ENCODE measurements around the gene ROBO1. TPM values are rescaled to one million over a fixed set of nuclear protein-coding genes. Genes with fewer than 3 reads are reported as not detected.

Gene ROBO1
- total RNA-seq, 2 experiments from 2014 or later = 3.0 to 3.1 TPM

GRCh38 chr3:79040091-79040490 is 727.7 kb downstream of the ROBO1 start:
- H3K27me3 Mint-ChIP-seq (ENCODE audit: low read depth) = no peaks in the 10 kb centered on the region
- ChIA-PET CTCF (no interaction called here), POLR2A (no interaction called here)
- no peak overlapping the region for H3K27ac Mint-ChIP-seq
- H3K36me3 Mint-ChIP-seq (ENCODE audit: low read depth) = no peaks in the 10 kb centered on the region
- no peaks in the 10 kb centered on the region for H3K9me3 Mint-ChIP-seq (ENCODE audit: insufficient read depth)
- DNase-seq = no peak
- H3K4me3 Mint-ChIP-seq = no peak overlapping the region
- ATAC-seq = no peak
- H3K4me1 Mint-ChIP-seq (ENCODE audit: low read depth) = no peaks in the 10 kb centered on the region

DNA sequence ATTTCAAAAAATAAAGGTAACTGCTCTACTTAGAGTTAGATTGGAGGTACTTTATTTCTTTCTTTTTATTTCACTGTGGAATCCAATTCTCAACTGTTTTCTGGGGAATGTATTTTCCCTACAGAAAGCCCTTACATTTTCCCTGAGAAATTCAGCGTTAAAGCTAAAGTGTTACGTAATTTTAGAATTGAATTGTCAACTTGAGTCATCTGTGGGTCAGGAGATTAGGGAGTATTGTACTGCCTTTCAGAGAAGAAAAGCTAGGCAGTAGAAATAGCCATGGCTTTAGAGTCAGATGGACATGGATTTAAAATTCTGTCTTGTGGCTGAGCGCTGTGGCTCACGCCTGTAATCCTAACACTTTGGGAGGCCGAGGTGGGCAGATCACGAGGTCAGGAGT is 728.6 kb downstream of the ROBO1 start:
- Mint-ChIP-seq H3K9me3 (ENCODE audit: insufficient read depth) (no peaks in the 10 kb centered on the region), H3K36me3 (ENCODE audit: low read depth) (no peaks in the 10 kb centered on the region), H3K4me3 (no peak overlapping the region), H3K27me3 (ENCODE audit: low read depth) (no peaks in the 10 kb centered on the region), H3K27ac (no peak overlapping the region), H3K4me1 (ENCODE audit: low read depth) (no peaks in the 10 kb centered on the region)
- CTCF ChIA-PET = no interaction called here
- POLR2A ChIA-PET = no interaction called here
- DNase-seq = no peak
- no peak for ATAC-seq

GRCh38 chr3:79038636-79039035 is 729.2 kb downstream of the ROBO1 start:
- H3K9me3 Mint-ChIP-seq (ENCODE audit: insufficient read depth) = no peaks in the 10 kb centered on the region
- no peak overlapping the region for H3K4me3 Mint-ChIP-seq
- ChIA-PET POLR2A (no interaction called here), CTCF (no interaction called here)
- H3K4me1 Mint-ChIP-seq (ENCODE audit: low read depth) = no peaks in the 10 kb centered on the region
- no peaks in the 10 kb centered on the region for H3K36me3 Mint-ChIP-seq (ENCODE audit: low read depth)
- ATAC-seq (no peak), DNase-seq (no peak)
- no peaks in the 10 kb centered on the region for H3K27me3 Mint-ChIP-seq (ENCODE audit: low read depth)
- H3K27ac Mint-ChIP-seq = no peak overlapping the region

GRCh38 chr3:79038057-79038456 is 729.7 kb downstream of the ROBO1 start:
- no peak for ATAC-seq
- H3K27ac Mint-ChIP-seq = no peak overlapping the region
- POLR2A ChIA-PET = no interaction called here

GRCh38 chr3:79032686-79033318 is 735.0 kb downstream of the ROBO1 start:
- Mint-ChIP-seq H3K27me3 (ENCODE audit: low read depth) (no peaks in the 10 kb centered on the region), H3K36me3 (ENCODE audit: low read depth) (no peaks in the 10 kb centered on the region), H3K4me1 (ENCODE audit: low read depth) (no peaks in the 10 kb centered on the region), H3K4me3 (no peak overlapping the region), H3K9me3 (ENCODE audit: insufficient read depth) (no peaks in the 10 kb centered on the region), H3K27ac (no peak overlapping the region)
- ATAC-seq (no peak), DNase-seq (no peak)
- ChIA-PET POLR2A (no interaction called here), CTCF (interaction anchor here (0.9 to 1.3 kb wide), 4 partner anchors 16 to 377 kb away, joined by 3 to 5 read pairs (median 4); no protein-coding TSS in a partner anchor)

More at GRCh38 chr3:79038057-79038456, 729.7 kb downstream of the ROBO1 start:
- CTCF ChIA-PET = no interaction called here
- Mint-ChIP-seq H3K27me3 (ENCODE audit: low read depth) (no peaks in the 10 kb centered on the region), H3K9me3 (ENCODE audit: insufficient read depth) (no peaks in the 10 kb centered on the region), H3K4me3 (no peak overlapping the region), H3K4me1 (ENCODE audit: low read depth) (no peaks in the 10 kb centered on the region), H3K36me3 (ENCODE audit: low read depth) (no peaks in the 10 kb centered on the region)
- no peak for DNase-seq

DNA sequence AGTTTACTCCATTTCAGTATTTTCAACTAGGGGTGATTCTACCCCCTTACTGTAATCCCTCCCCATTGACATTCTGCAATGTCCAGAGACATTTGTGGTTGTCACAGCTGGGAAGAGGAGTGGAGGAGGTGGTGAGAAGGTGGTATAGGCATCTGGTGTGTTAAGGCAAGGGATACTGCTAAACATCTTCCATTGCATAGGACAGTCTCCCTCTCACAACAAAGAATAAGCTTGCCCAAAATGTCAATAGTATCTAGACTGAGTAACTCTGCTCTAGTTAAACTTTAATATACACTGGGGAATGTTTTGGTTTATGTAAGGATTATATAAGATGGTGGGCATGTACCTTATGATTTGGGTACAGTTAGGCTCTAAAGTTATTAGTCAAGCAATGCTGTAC is 737.6 kb downstream of the ROBO1 start:
- Mint-ChIP-seq H3K27ac (no peak overlapping the region), H3K27me3 (ENCODE audit: low read depth) (no peaks in the 10 kb centered on the region), H3K4me3 (no peak overlapping the region), H3K9me3 (ENCODE audit: insufficient read depth) (no peaks in the 10 kb centered on the region), H3K4me1 (ENCODE audit: low read depth) (no peaks in the 10 kb centered on the region), H3K36me3 (ENCODE audit: low read depth) (no peaks in the 10 kb centered on the region)
- POLR2A ChIA-PET = no interaction called here
- DNase-seq (no peak), ATAC-seq (no peak)
- CTCF ChIA-PET = no interaction called here

DNA sequence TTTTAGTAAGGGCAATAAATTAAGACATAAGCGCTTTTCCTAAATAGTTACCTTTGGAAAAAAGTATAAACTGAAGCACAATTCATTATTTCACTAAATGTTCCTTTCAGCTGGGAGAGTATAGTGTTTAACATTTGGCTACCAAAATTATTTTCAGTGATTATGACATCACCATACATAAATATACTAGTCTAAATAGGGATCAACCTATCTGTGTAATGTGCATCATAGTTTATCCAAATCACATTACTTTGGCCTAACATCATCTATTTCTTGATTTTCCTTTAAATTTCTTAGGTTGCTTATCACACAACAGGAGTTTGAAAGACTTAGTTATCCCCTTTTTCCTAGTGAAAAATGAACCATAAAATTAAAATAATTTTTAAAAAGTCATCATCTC is 738.9 kb downstream of the ROBO1 start:
- ChIA-PET CTCF (no interaction called here), POLR2A (no interaction called here)
- Mint-ChIP-seq H3K27me3 (ENCODE audit: low read depth) (no peaks in the 10 kb centered on the region), H3K4me1 (ENCODE audit: low read depth) (no peaks in the 10 kb centered on the region), H3K27ac (no peak overlapping the region), H3K4me3 (no peak overlapping the region), H3K9me3 (ENCODE audit: insufficient read depth) (no peaks in the 10 kb centered on the region), H3K36me3 (ENCODE audit: low read depth) (no peaks in the 10 kb centered on the region)
- DNase-seq (no peak), ATAC-seq (no peak)

DNA sequence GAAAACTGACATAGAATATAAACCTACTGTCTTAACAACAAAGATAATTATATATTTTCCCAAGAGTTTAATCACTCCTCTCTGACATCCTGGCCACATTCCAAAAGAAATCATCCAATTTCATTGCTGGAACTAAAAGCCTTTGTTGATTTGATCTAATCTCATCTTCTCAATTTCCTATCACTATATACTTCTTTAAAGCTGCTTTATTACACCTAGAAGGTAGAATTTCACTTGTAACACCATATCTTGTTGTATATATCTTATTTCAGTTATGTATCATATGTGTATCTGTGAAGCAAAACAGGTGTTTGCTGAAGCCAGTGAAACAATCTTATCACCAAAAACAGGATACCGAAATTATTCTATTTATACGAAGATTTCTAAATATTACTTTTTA is 740.2 kb downstream of the ROBO1 start:
- Mint-ChIP-seq H3K9me3 (ENCODE audit: insufficient read depth) (no peaks in the 10 kb centered on the region), H3K4me1 (ENCODE audit: low read depth) (no peaks in the 10 kb centered on the region), H3K4me3 (no peak overlapping the region), H3K27me3 (ENCODE audit: low read depth) (no peaks in the 10 kb centered on the region), H3K27ac (no peak overlapping the region), H3K36me3 (ENCODE audit: low read depth) (no peaks in the 10 kb centered on the region)
- no peak for DNase-seq
- POLR2A ChIA-PET = no interaction called here
- ATAC-seq = no peak
- CTCF ChIA-PET = no interaction called here

GRCh38 chr3:79019924-79020173 is 747.9 kb downstream of the ROBO1 start:
- no peaks in the 10 kb centered on the region for H3K9me3 Mint-ChIP-seq (ENCODE audit: insufficient read depth)
- H3K27me3 Mint-ChIP-seq (ENCODE audit: low read depth) = peaks cover 7% of the 10 kb centered on the region
- POLR2A ChIA-PET = no interaction called here
- CTCF ChIA-PET = no interaction called here
- ATAC-seq = no peak
- H3K27ac Mint-ChIP-seq = no peak overlapping the region
- H3K36me3 Mint-ChIP-seq (ENCODE audit: low read depth) = no peaks in the 10 kb centered on the region
- no peak overlapping the region for H3K4me3 Mint-ChIP-seq
- H3K4me1 Mint-ChIP-seq (ENCODE audit: low read depth) = peaks cover 10% of the 10 kb centered on the region
- no peak for DNase-seq

DNA sequence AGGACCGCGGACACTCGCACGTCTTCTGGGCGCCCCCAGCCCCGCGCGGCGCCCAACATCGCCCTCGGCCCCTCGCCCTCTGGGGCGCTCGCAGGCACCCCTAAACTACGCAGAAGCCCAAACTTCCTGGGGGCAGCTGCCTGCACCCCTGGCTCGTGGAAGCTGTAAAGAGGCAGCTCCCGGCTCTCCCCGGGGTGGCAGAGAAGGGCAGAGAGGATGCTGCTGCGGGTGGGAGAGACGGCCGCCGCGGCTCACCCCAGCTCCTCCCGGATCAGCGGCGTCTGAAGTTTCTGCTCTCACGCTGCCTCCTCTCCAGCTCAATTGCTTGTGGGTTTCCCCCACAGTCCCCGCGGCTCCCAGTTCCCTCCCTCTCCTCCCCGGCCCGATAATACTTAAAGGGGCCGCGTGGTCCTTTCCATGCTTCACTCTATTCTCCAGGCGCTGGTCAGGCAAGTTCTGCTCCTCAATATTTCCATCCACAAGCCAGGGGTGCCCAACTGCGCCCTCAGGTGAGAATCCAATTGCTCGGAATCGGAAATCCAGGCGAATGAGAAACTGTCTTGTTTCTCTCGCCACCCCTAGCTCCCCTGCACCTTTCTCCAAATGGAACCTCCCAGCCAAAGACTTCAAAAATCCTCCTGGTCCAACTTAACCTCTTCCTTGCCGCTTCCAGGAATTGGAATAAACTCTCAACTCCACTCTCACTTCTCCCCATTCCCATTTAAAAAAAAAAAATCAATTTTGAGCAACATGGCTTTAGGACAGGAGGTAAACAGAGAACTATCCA is 748.5 kb downstream of the ROBO1 start:
- peak; percentile 61 for ATAC-seq
- peaks cover 7% of the 10 kb centered on the region for H3K27me3 Mint-ChIP-seq (ENCODE audit: low read depth)
- no peaks in the 10 kb centered on the region for H3K36me3 Mint-ChIP-seq (ENCODE audit: low read depth)
- ChIA-PET POLR2A (no interaction called here), CTCF (interaction anchor here (0.6 to 0.8 kb wide), 2 partner anchors 13 to 67 kb away, joined by 3 to 4 read pairs; no protein-coding TSS in a partner anchor)
- H3K27ac Mint-ChIP-seq = peak overlapping the region; percentile 78
- peaks cover 10% of the 10 kb centered on the region for H3K4me1 Mint-ChIP-seq (ENCODE audit: low read depth)
- peak; percentile 51 for DNase-seq
- H3K4me3 Mint-ChIP-seq = no peak overlapping the region
- no peaks in the 10 kb centered on the region for H3K9me3 Mint-ChIP-seq (ENCODE audit: insufficient read depth)

DNA sequence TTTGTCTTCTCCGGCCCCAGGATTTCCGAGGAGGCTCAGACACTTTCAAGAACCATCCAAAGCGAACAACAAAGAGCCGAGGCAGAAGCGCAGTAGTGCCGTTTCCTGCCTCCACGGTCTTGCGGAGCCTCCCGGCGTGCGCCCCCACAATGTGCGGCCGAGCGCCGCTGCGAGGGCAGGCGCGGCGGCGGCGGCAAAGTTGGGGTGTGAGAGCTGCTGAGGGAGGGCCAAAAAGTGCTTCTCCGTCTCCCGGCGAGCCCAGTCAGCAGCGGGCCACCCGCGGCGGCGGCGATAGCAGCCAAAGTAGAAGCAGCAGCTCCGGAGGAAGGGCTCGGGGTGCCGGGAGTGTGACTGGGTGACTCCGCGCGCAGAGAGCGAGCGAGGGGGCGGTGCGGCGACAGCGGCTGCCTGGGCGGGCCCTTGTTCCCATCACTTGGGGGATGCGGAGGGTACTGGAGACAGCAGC is 749.1 kb downstream of the ROBO1 start:
- no peak overlapping the region for H3K27ac Mint-ChIP-seq
- peaks cover 10% of the 10 kb centered on the region for H3K4me1 Mint-ChIP-seq (ENCODE audit: low read depth)
- DNase-seq (peak; percentile 55), ATAC-seq (peak; percentile 83)
- ChIA-PET POLR2A (no interaction called here), CTCF (interaction anchor here (0.6 to 0.8 kb wide), 2 partner anchors 13 to 67 kb away, joined by 3 to 4 read pairs; no protein-coding TSS in a partner anchor)
- no peaks in the 10 kb centered on the region for H3K36me3 Mint-ChIP-seq (ENCODE audit: low read depth)
- H3K9me3 Mint-ChIP-seq (ENCODE audit: insufficient read depth) = no peaks in the 10 kb centered on the region
- H3K27me3 Mint-ChIP-seq (ENCODE audit: low read depth) = peaks cover 7% of the 10 kb centered on the region
- no peak overlapping the region for H3K4me3 Mint-ChIP-seq

GRCh38 chr3:79018265-79018664 is 749.5 kb downstream of the ROBO1 start:
- Mint-ChIP-seq H3K9me3 (ENCODE audit: insufficient read depth) (no peaks in the 10 kb centered on the region), H3K4me1 (ENCODE audit: low read depth) (peaks cover 10% of the 10 kb centered on the region), H3K4me3 (no peak overlapping the region), H3K27me3 (ENCODE audit: low read depth) (peaks cover 7% of the 10 kb centered on the region), H3K36me3 (ENCODE audit: low read depth) (no peaks in the 10 kb centered on the region), H3K27ac (no peak overlapping the region)
- no peak for DNase-seq
- peak; percentile 21 for ATAC-seq
- POLR2A ChIA-PET = no interaction called here
- CTCF ChIA-PET = no interaction called here

Measured in activated CD8-positive, alpha-beta T cell treated with anti-CD3 and anti-CD28 coated beads, Interleukin-2, amount 10 ng/mL, durations not matched to agents 7 days and 5 days (primary cell).